Mesenchymal stem cell (in vitro differentiated cells and primary cell): ENCODE measurements around the gene ORC6.

Experiments used
- DNase-seq: peaks from one replicate; pipeline ENCODE4 v3.0.0-alpha.2; 2013
- H2AFZ ChIP-seq: one replicate; pipeline ENCODE4 v1.6.1; 2013; ENCODE audit warnings: low read depth, mild to moderate bottlenecking, control low read depth, inconsistent platforms, low read length, moderate library complexity
- H2AK5ac ChIP-seq: 2 replicates; pipeline ENCODE4 v1.6.1; 2013; ENCODE audit warnings: low read length, moderate library complexity, mild to moderate bottlenecking, inconsistent platforms; ENCODE audit not compliant: severe bottlenecking
- H2BK120ac ChIP-seq: one replicate; pipeline ENCODE4 v1.6.1; 2013; ENCODE audit warnings: low read depth, mild to moderate bottlenecking, inconsistent platforms, low read length, moderate library complexity
- H2BK12ac ChIP-seq, 2 experiments: one replicate each; pipeline ENCODE4 v1.6.1; 2013; ENCODE audit warnings: inconsistent platforms in 2 of 2, low read length in 2 of 2, mild to moderate bottlenecking in 2 of 2, moderate library complexity in 2 of 2, control low read depth in 1 of 2
- H2BK15ac ChIP-seq: one replicate; pipeline ENCODE4 v1.6.1; 2013; ENCODE audit warnings: mild to moderate bottlenecking, low read depth, inconsistent platforms; ENCODE audit not compliant: poor library complexity, severe bottlenecking
- H2BK5ac ChIP-seq: 2 replicates; pipeline ENCODE4 v1.6.1; 2013; ENCODE audit warnings: low read depth, mild to moderate bottlenecking, low read length, control low read depth, inconsistent platforms; ENCODE audit not compliant: poor library complexity, severe bottlenecking
- H3K14ac ChIP-seq, 2 experiments: one replicate each; pipeline ENCODE4 v1.6.1; 2013; ENCODE audit warnings: inconsistent platforms in 2 of 2, low read length in 2 of 2, control low read depth in 1 of 2, mild to moderate bottlenecking in 1 of 2, moderate library complexity in 1 of 2
- H3K18ac ChIP-seq, 2 experiments: one replicate each; pipeline ENCODE4 v1.6.1; 2013; ENCODE audit warnings: inconsistent platforms in 2 of 2, low read length in 2 of 2, control low read depth in 1 of 2, low read depth in 1 of 2, mild to moderate bottlenecking in 1 of 2
- H3K23ac ChIP-seq, 2 experiments: one replicate each; pipeline ENCODE4 v1.6.1; 2013; ENCODE audit warnings: inconsistent platforms in 2 of 2, low read length in 2 of 2, mild to moderate bottlenecking in 2 of 2, moderate library complexity in 2 of 2, control low read depth in 1 of 2
- H3K27ac ChIP-seq: 2 replicates; pipeline ENCODE4 v1.5.1; 2013; ENCODE audit warnings: mild to moderate bottlenecking, moderate library complexity, low read length, control low read depth, inconsistent platforms; ENCODE audit not compliant: poor library complexity, severe bottlenecking
- H3K27me3 ChIP-seq, 2 experiments: 2 replicates each; pipeline versions ENCODE4 v1.6.1 to v1.7.0; 2013; ENCODE audit warnings: low read length in 2 of 2, mild to moderate bottlenecking in 2 of 2, moderate library complexity in 2 of 2, control low read depth in 1 of 2, inconsistent platforms in 1 of 2; ENCODE audit not compliant: control insufficient read depth in 1 of 2, insufficient read depth in 1 of 2
- H3K36me3 ChIP-seq, 2 experiments: 2 replicates each; pipeline versions ENCODE4 v1.6.1 to v1.7.0; 2013; ENCODE audit warnings: low read length in 2 of 2, control low read depth in 1 of 2, inconsistent platforms in 1 of 2, low read depth in 1 of 2, mild to moderate bottlenecking in 1 of 2; ENCODE audit not compliant: insufficient read depth in 2 of 2, control insufficient read depth in 1 of 2
- H3K4ac ChIP-seq, 2 experiments: one replicate each; pipeline ENCODE4 v1.6.1; 2013; ENCODE audit warnings: inconsistent platforms in 2 of 2, low read length in 2 of 2, mild to moderate bottlenecking in 2 of 2, moderate library complexity in 2 of 2, control low read depth in 1 of 2, low read depth in 1 of 2
- H3K4me1 ChIP-seq: 2 replicates; pipeline ENCODE4 v1.6.1; 2013; ENCODE audit warnings: low read depth, low read length, control low read depth; ENCODE audit not compliant: control insufficient read depth, insufficient read depth
- H3K4me2 ChIP-seq: 2 replicates; pipeline ENCODE4 v1.6.1; 2013; ENCODE audit warnings: low read length, mild to moderate bottlenecking, inconsistent platforms; ENCODE audit not compliant: poor library complexity, severe bottlenecking
- H3K4me3 ChIP-seq, 2 experiments: 2 replicates each; pipeline versions ENCODE4 v1.5.1 to v1.7.0; 2013; ENCODE audit warnings: low read length in 2 of 2, mild to moderate bottlenecking in 2 of 2, control low read depth in 1 of 2, low read depth in 1 of 2; ENCODE audit not compliant: insufficient read depth in 1 of 2
- H3K79me1 ChIP-seq: replicated peaks from 2 replicates; pipeline ENCODE4 v1.6.1; 2013; ENCODE audit warnings: mild to moderate bottlenecking, control low read depth, low read length, inconsistent platforms; ENCODE audit not compliant: poor library complexity, severe bottlenecking
- H3K9ac ChIP-seq: 2 replicates; pipeline ENCODE4 v1.7.0; 2013; ENCODE audit warnings: mild to moderate bottlenecking, low read length, moderate library complexity
- H3K9me3 ChIP-seq: 2 replicates; pipeline ENCODE4 v1.7.0; 2013; ENCODE audit warnings: mild to moderate bottlenecking, low read length; ENCODE audit not compliant: control insufficient read depth
- H4K8ac ChIP-seq: one replicate; pipeline ENCODE4 v1.6.1; 2013; ENCODE audit warnings: inconsistent platforms, mild to moderate bottlenecking, low read length, moderate library complexity
- H4K91ac ChIP-seq: one replicate; pipeline ENCODE4 v1.6.1; 2013; ENCODE audit warnings: mild to moderate bottlenecking, low read length, inconsistent platforms
- WGBS: methylation state at CpG from one replicate; pipeline ENCODE4 v1.1.7; 2013; ENCODE audit warnings: mixed read lengths; 5-methylcytosine and 5-hydroxymethylcytosine counted together

Gene ORC6

GRCh38 chr16:46730126-46730525 is 40.7 kb downstream of the ORC6 start:
- no peak overlapping the region for H3K4ac ChIP-seq
- no peak for DNase-seq
- H3K14ac ChIP-seq = no peak overlapping the region
- H3K9me3 ChIP-seq = peaks cover 5% of the 10 kb centered on the region
- no peak overlapping the region for H2AK5ac ChIP-seq
- H3K79me1 ChIP-seq = no peaks in the 10 kb centered on the region
- WGBS = 96% methylated on average over 8 of the region's 8 CpGs
- peaks cover 6 to 20% of the 10 kb centered on the region in 2 experiments for H3K27me3 ChIP-seq
- no peak overlapping the region for H3K4me3 ChIP-seq
- H2BK5ac ChIP-seq = no peak overlapping the region
- H4K8ac ChIP-seq = no peak overlapping the region
- no peaks in the 10 kb centered on the region for H3K4me1 ChIP-seq
- H3K27ac ChIP-seq = no peak overlapping the region
- no peak overlapping the region for H2BK120ac ChIP-seq
- no peak overlapping the region for H2BK12ac ChIP-seq
- no peak overlapping the region for H2BK15ac ChIP-seq
- no peak overlapping the region for H4K91ac ChIP-seq
- H3K9ac ChIP-seq = no peak overlapping the region
- H2AFZ ChIP-seq = no peak overlapping the region
- H3K18ac ChIP-seq = no peak overlapping the region
- no peak overlapping the region for H3K4me2 ChIP-seq
- H3K23ac ChIP-seq = no peak overlapping the region
- H3K36me3 ChIP-seq = no peaks in the 10 kb centered on the region

GRCh38 chr16:46730801-46731690 is 41.6 kb downstream of the ORC6 start:
- Histone ChIP-seq H3K4me1 (no peaks in the 10 kb centered on the region), H3K14ac (no peak overlapping the region), H2BK12ac (no peak overlapping the region), H4K8ac (no peak overlapping the region), H2BK5ac (no peak overlapping the region), H2AFZ (no peak overlapping the region), H3K4me3 (no peak overlapping the region), H3K18ac (no peak overlapping the region), H3K23ac (no peak overlapping the region), H4K91ac (no peak overlapping the region), H2AK5ac (no peak overlapping the region), H3K9me3 (no peaks in the 10 kb centered on the region), H2BK15ac (no peak overlapping the region), H3K27me3 (peaks cover 6 to 20% of the 10 kb centered on the region in 2 experiments), H3K4me2 (no peak overlapping the region), H3K9ac (no peak overlapping the region), H2BK120ac (no peak overlapping the region), H3K4ac (no peak overlapping the region), H3K36me3 (no peaks in the 10 kb centered on the region), H3K27ac (no peak overlapping the region), H3K79me1 (no peaks in the 10 kb centered on the region)
- WGBS = 83% methylated on average over 16 of the region's 17 CpGs
- DNase-seq = no peak

GRCh38 chr16:46731691-46732555 is 42.5 kb downstream of the ORC6 start:
- Histone ChIP-seq H2AFZ (no peak overlapping the region), H3K18ac (no peak overlapping the region), H2BK15ac (no peak overlapping the region), H3K4me3 (no peak overlapping the region), H3K9ac (no peak overlapping the region), H2BK12ac (no peak overlapping the region), H3K4ac (no peak overlapping the region), H2BK120ac (no peak overlapping the region), H3K36me3 (no peaks in the 10 kb centered on the region), H3K9me3 (no peaks in the 10 kb centered on the region), H2AK5ac (no peak overlapping the region), H2BK5ac (no peak overlapping the region), H3K27me3 (peaks cover 6 to 20% of the 10 kb centered on the region in 2 experiments), H3K79me1 (no peaks in the 10 kb centered on the region), H4K8ac (no peak overlapping the region), H3K14ac (no peak overlapping the region), H4K91ac (no peak overlapping the region), H3K27ac (no peak overlapping the region), H3K23ac (no peak overlapping the region), H3K4me1 (peaks cover 4% of the 10 kb centered on the region), H3K4me2 (no peak overlapping the region)
- 88% methylated on average over 23 of the region's 23 CpGs for WGBS
- DNase-seq = no peak

GRCh38 chr16:46732561-46732960 is 43.1 kb downstream of the ORC6 start:
- Histone ChIP-seq H3K23ac (no peak overlapping the region), H2BK12ac (no peak overlapping the region), H3K9ac (no peak overlapping the region), H3K79me1 (no peaks in the 10 kb centered on the region), H2BK15ac (no peak overlapping the region), H3K18ac (no peak overlapping the region), H4K8ac (no peak overlapping the region), H3K4me3 (no peak overlapping the region), H3K9me3 (no peaks in the 10 kb centered on the region), H3K4me1 (peaks cover 4% of the 10 kb centered on the region), H3K27me3 (peaks cover 6 to 20% of the 10 kb centered on the region in 2 experiments), H2BK120ac (no peak overlapping the region), H3K36me3 (no peaks in the 10 kb centered on the region), H3K4ac (no peak overlapping the region), H4K91ac (no peak overlapping the region), H2AFZ (no peak overlapping the region), H3K4me2 (no peak overlapping the region), H3K27ac (no peak overlapping the region), H2BK5ac (no peak overlapping the region), H2AK5ac (no peak overlapping the region), H3K14ac (no peak overlapping the region)
- WGBS = 81% methylated on average over 4 of the region's 4 CpGs
- DNase-seq = no peak
